ENCODE results near the gene GRAMD1A. TPM values are rescaled to one million over a fixed set of nuclear protein-coding genes. Genes with fewer than 3 reads are reported as not detected.

The GRAMD1A gene
- total RNA-seq (ENCODE audit: low replicate concordance) = 27.2 and 51.0 TPM in 2 replicates

DNA sequence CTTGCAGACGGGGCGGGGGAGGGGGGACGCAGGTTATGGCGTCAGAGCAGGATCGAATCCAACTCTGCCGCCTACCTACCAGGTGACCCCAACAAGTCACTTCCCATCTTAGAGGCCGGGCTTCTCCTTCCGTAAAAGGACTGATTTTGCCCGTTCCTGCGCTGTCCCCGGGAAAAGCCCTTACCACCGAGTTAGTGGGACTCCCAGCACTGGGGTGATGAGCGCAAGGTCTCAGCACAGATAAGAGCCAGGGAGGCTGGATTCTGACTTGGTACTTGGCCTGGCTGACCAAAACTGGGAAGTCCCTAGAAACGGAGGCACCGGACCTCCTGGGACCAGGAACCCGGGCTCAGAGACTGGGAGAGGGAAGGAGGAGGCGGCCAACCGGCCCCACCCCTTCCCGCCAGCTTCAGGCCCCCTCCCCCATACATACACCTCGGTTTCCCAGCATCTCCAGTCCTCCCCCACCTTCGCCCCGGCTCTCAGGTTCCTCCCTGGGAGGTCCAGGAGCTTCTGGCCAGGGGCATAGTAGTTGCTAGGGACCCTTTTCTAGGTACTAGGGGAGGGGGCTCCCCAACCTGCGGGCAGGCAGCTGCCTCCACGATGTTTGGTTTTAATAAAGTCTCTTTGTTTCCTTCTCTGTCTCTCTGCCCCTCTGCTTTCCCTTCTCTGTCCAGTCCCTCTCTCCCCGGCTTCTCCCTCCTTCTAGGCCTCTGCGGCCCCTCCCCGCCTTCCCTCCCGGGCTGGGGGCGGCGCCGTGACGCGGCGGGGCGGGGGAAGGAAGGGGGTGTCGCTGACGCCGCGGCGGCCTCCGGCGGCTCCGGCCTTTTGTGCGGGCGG, at the start of gene GRAMD1A:
Gene GRAMD1A (plus strand): TSS at position 826 of the 840 bp plus-strand sequence. CDS start 156 bp downstream, outside the sequence.
- peaks cover 12% of the 10 kb centered on the region for H3K4me1 ChIP-seq
- peak within 1 kb of the TSS; percentile 86 for H3K4me3 ChIP-seq
- H3K9ac ChIP-seq = peak within 1 kb of the TSS; percentile 77
- peak within 1 kb of the TSS; percentile 64 for H2AFZ ChIP-seq (replicated peaks)
- H3K36me3 ChIP-seq = no peaks in the 10 kb centered on the region
- H3K9me3 ChIP-seq (ENCODE audit: low read depth) = no peaks in the 10 kb centered on the region
- H3K27me3 Mint-ChIP-seq (ENCODE audit: insufficient read depth, low read depth) = peaks cover 11% of the 10 kb centered on the region
- H3K9me3 Mint-ChIP-seq = peaks cover 2% of the 10 kb centered on the region
- H3K4me2 ChIP-seq = peak within 1 kb of the TSS; percentile 90
- H3K79me2 ChIP-seq (ENCODE audit: low read depth) = peaks cover 51% of the 10 kb centered on the region
- TF ChIP-seq, protein P1, sequence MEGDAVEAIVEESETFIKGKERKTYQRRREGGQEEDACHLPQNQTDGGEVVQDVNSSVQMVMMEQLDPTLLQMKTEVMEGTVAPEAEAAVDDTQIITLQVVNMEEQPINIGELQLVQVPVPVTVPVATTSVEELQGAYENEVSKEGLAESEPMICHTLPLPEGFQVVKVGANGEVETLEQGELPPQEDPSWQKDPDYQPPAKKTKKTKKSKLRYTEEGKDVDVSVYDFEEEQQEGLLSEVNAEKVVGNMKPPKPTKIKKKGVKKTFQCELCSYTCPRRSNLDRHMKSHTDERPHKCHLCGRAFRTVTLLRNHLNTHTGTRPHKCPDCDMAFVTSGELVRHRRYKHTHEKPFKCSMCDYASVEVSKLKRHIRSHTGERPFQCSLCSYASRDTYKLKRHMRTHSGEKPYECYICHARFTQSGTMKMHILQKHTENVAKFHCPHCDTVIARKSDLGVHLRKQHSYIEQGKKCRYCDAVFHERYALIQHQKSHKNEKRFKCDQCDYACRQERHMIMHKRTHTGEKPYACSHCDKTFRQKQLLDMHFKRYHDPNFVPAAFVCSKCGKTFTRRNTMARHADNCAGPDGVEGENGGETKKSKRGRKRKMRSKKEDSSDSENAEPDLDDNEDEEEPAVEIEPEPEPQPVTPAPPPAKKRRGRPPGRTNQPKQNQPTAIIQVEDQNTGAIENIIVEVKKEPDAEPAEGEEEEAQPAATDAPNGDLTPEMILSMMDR (IDR thresholded peaks at IDR 0.05) = no peak
- TF ChIP-seq EZH2phosphoT487 (IDR thresholded peaks at IDR 0.05) = no peak
- DNase-seq (ENCODE audit: low spot score) = peak; percentile 94
- H3K27me3 ChIP-seq = no peaks in the 10 kb centered on the region
- peak within 1 kb of the TSS; percentile 98 for H3K4me3 Mint-ChIP-seq
- peaks cover 32% of the 10 kb centered on the region for H3F3A ChIP-seq (ENCODE audit: low read depth)
- H3K27ac ChIP-seq = peak within 1 kb of the TSS; percentile 94
- peaks cover 46% of the 10 kb centered on the region for H3K4me1 Mint-ChIP-seq
- H3K36me3 Mint-ChIP-seq = no peaks in the 10 kb centered on the region
- peak within 1 kb of the TSS; percentile 79 for H3K27ac Mint-ChIP-seq
- H4K20me1 ChIP-seq (ENCODE audit: low read depth) = peaks cover 39% of the 10 kb centered on the region

- Histone ChIP-seq H4K20me1 (ENCODE audit: low read depth) (no peaks in the 10 kb centered on the region), H3K4me3 (no peak overlapping the region), H3K9me3 (ENCODE audit: low read depth) (peaks cover 28% of the 10 kb centered on the region), H3F3A (ENCODE audit: low read depth) (peaks cover 1% of the 10 kb centered on the region), H3K79me2 (ENCODE audit: low read depth) (no peaks in the 10 kb centered on the region), H3K27me3 (no peaks in the 10 kb centered on the region), H3K4me1 (no peaks in the 10 kb centered on the region), H3K9ac (no peak overlapping the region), H3K36me3 (peaks cover 21% of the 10 kb centered on the region), H3K4me2 (no peak overlapping the region), H3K27ac (no peak overlapping the region), H2AFZ (replicated peaks) (no peak overlapping the region)
- Mint-ChIP-seq H3K4me3 (no peak overlapping the region), H3K27ac (no peak overlapping the region), H3K9me3 (peaks cover 57% of the 10 kb centered on the region), H3K36me3 (peaks cover 30% of the 10 kb centered on the region), H3K27me3 (ENCODE audit: insufficient read depth, low read depth) (peaks cover 5% of the 10 kb centered on the region), H3K4me1 (no peaks in the 10 kb centered on the region)
- no peak for TF ChIP-seq EZH2phosphoT487 (IDR thresholded peaks at IDR 0.05)
- TF ChIP-seq, protein P1 (IDR thresholded peaks at IDR 0.05) = no peak
- TF ChIP-seq EZH2 (IDR thresholded peaks at IDR 0.05) = no peak
- no peak for DNase-seq (ENCODE audit: low spot score)
These were observed 47.0 kb upstream of the GRAMD1A start for GRCh38 chr19:34953092-34953491.

GRCh38 chr19:34957830-34958751, 42.0 kb upstream of the GRAMD1A start:
- Mint-ChIP-seq H3K27me3 (ENCODE audit: insufficient read depth, low read depth) (peaks cover 9% of the 10 kb centered on the region), H3K9me3 (peaks cover 82% of the 10 kb centered on the region), H3K36me3 (peaks cover 65% of the 10 kb centered on the region), H3K27ac (no peak overlapping the region), H3K4me3 (no peak overlapping the region), H3K4me1 (peaks cover 9% of the 10 kb centered on the region)
- Histone ChIP-seq H3K27me3 (peaks cover 6% of the 10 kb centered on the region), H3F3A (ENCODE audit: low read depth) (peaks cover 6% of the 10 kb centered on the region), H3K4me3 (no peak overlapping the region), H3K9ac (no peak overlapping the region), H3K36me3 (peaks cover 23% of the 10 kb centered on the region), H3K4me1 (no peaks in the 10 kb centered on the region), H3K9me3 (ENCODE audit: low read depth) (peaks cover 35% of the 10 kb centered on the region), H3K4me2 (no peak overlapping the region), H4K20me1 (ENCODE audit: low read depth) (no peaks in the 10 kb centered on the region), H3K79me2 (ENCODE audit: low read depth) (no peaks in the 10 kb centered on the region), H3K27ac (no peak overlapping the region), H2AFZ (replicated peaks) (no peak overlapping the region)
- DNase-seq (ENCODE audit: low spot score) = no peak
- TF ChIP-seq EZH2phosphoT487 (IDR thresholded peaks at IDR 0.05) (no peak), EZH2 (IDR thresholded peaks at IDR 0.05) (no peak)
- TF ChIP-seq, protein P1 (IDR thresholded peaks at IDR 0.05) = no peak
